OCI-LY1 (cell line): Measurements from ENCODE around the gene ATP6V1G2.

Experiments used
- H2AFZ ChIP-seq: fragments of 200-600 bp; sonication (generic), shearing (Covaris generic); 2 replicates; pipeline ENCODE4 v1.6.0; 2014; ENCODE audit warnings: antibody characterized with exemption, mild to moderate bottlenecking, low read length
- H3F3A ChIP-seq: fragments of 200-600 bp; sonication (generic), shearing (Covaris generic); 2 replicates; pipeline ENCODE4 v1.6.0; 2014; ENCODE audit warnings: mild to moderate bottlenecking, antibody characterized with exemption, low read length, moderate library complexity; ENCODE audit not compliant: insufficient read depth
- H3K27ac ChIP-seq: fragments of 200-600 bp; sonication (generic); 2 replicates; pipeline ENCODE4 v1.5.1; 2014; ENCODE audit warnings: low read length, mixed run types, mild to moderate bottlenecking, low read depth; ENCODE audit not compliant: poor library complexity, severe bottlenecking
- H3K27me3 ChIP-seq: fragments of 200-600 bp; sonication (generic); 2 replicates; pipeline ENCODE4 v1.6.0; 2014; ENCODE audit warnings: antibody characterized with exemption, mild to moderate bottlenecking, low read length, moderate library complexity; ENCODE audit not compliant: insufficient read depth
- H3K36me3 ChIP-seq: fragments of 200-600 bp; sonication (generic); 2 replicates; pipeline ENCODE4 v1.6.1; 2014; ENCODE audit warnings: mild to moderate bottlenecking, antibody characterized with exemption, low read length, moderate library complexity, mixed read lengths; ENCODE audit not compliant: insufficient read depth
- H3K4me1 ChIP-seq: fragments of 200-600 bp; sonication (generic); 2 replicates; pipeline ENCODE4 v1.5.1; 2014; ENCODE audit warnings: mild to moderate bottlenecking, low read length, moderate library complexity; ENCODE audit not compliant: insufficient read depth, severe bottlenecking
- H3K4me2 ChIP-seq: fragments of 200-600 bp; sonication (generic), shearing (Covaris generic); 2 replicates; pipeline ENCODE4 v1.6.1; 2014; ENCODE audit warnings: low read length
- H3K4me3 ChIP-seq: fragments of 200-600 bp; sonication (generic); 2 replicates; pipeline ENCODE4 v1.5.1; 2014; ENCODE audit warnings: low read length, low read depth, mild to moderate bottlenecking, mixed read lengths; ENCODE audit not compliant: poor library complexity, severe bottlenecking
- H3K79me2 ChIP-seq: fragments of 200-600 bp; shearing (Covaris generic); 2 replicates; pipeline ENCODE4 v1.6.1; 2016; ENCODE audit warnings: mixed run types, low read length, mixed read lengths; ENCODE audit not compliant: insufficient read depth
- H3K9ac ChIP-seq: fragments of 200-600 bp; sonication (generic), shearing (Covaris generic); 2 replicates; pipeline ENCODE4 v1.6.1; 2014; ENCODE audit warnings: mild to moderate bottlenecking, low read length, mixed read lengths
- H3K9me2 ChIP-seq: fragments of 200-600 bp; sonication (generic), shearing (Covaris generic); 2 replicates; pipeline ENCODE4 v1.6.1; 2014; ENCODE audit warnings: low read depth, mild to moderate bottlenecking, low read length, mixed read lengths
- H3K9me3 ChIP-seq: fragments of 200-600 bp; shearing (Covaris generic); 2 replicates; pipeline ENCODE4 v1.6.1; 2014; ENCODE audit warnings: low read length, mixed read lengths
- H4K20me1 ChIP-seq: fragments of 200-600 bp; sonication (generic), shearing (Covaris generic); 2 replicates; pipeline ENCODE4 v1.6.0; 2016; ENCODE audit warnings: mild to moderate bottlenecking, low read length; ENCODE audit not compliant: insufficient read depth
- EZH2 ChIP-seq: fragments of 200-600 bp; sonication (generic), shearing (Covaris generic); IDR thresholded peaks from 2 replicates; pipeline ENCODE4 v1.8.0; 2017; ENCODE audit warnings: borderline replicate concordance, mixed run types, mild to moderate bottlenecking, antibody characterized with exemption, low read length, moderate library complexity, mixed read lengths
- TF ChIP-seq, protein P1 (sequence below): fragments of 200-600 bp; sonication (generic), shearing (Covaris generic); IDR thresholded peaks from 2 replicates; pipeline ENCODE4 v1.5.1; 2017; ENCODE audit warnings: mild to moderate bottlenecking, antibody characterized with exemption, low read length, moderate library complexity, mixed read lengths

ATP6V1G2 gene

DNA sequence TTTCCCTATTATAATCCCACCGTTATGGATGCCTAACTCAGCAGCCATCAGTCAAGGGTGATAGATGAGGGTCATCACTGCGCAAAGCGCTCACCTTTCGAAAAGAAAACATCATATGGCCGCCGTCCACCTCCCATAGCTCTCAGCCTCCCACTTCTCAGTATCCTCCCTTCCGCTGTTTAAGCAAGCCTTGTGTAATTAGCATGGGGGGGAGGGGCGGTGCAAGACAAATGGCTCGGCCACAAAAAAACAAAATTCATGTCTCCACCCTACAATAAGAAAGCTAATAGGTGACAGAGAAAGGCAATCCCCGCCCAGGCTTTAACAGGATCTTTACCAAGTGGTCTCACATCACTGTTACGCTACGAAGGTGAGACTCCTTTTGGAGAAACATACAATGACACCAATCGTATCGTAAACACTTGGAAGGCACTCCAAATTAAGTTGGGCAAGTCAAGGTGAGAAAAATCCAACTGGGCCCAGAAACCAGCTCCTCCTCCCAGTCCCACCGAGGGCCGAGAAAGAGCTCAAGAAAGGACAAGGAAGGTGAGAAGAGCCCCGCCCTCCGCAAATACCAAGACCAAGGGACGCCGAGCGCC is 5.2 kb downstream of the ATP6V1G2 start:
- Histone ChIP-seq H3F3A (no peaks in the 10 kb centered on the region), H3K9me3 (no peaks in the 10 kb centered on the region), H3K79me2 (peaks cover 39% of the 10 kb centered on the region), H3K4me1 (peaks cover 51% of the 10 kb centered on the region), H3K36me3 (peaks cover 50% of the 10 kb centered on the region), H3K27ac (peak overlapping the region; percentile 84), H3K9ac (peak overlapping the region; percentile 91), H4K20me1 (no peaks in the 10 kb centered on the region), H3K9me2 (no peaks in the 10 kb centered on the region), H2AFZ (no peak overlapping the region), H3K4me3 (peak overlapping the region; percentile 81), H3K27me3 (no peaks in the 10 kb centered on the region), H3K4me2 (peak overlapping the region; percentile 87)
- TF ChIP-seq EZH2 = no peak
- TF ChIP-seq, protein P1, sequence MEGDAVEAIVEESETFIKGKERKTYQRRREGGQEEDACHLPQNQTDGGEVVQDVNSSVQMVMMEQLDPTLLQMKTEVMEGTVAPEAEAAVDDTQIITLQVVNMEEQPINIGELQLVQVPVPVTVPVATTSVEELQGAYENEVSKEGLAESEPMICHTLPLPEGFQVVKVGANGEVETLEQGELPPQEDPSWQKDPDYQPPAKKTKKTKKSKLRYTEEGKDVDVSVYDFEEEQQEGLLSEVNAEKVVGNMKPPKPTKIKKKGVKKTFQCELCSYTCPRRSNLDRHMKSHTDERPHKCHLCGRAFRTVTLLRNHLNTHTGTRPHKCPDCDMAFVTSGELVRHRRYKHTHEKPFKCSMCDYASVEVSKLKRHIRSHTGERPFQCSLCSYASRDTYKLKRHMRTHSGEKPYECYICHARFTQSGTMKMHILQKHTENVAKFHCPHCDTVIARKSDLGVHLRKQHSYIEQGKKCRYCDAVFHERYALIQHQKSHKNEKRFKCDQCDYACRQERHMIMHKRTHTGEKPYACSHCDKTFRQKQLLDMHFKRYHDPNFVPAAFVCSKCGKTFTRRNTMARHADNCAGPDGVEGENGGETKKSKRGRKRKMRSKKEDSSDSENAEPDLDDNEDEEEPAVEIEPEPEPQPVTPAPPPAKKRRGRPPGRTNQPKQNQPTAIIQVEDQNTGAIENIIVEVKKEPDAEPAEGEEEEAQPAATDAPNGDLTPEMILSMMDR = no peak

GRCh38 chr6:31540640-31541039 is 5.8 kb downstream of the ATP6V1G2 start:
- Histone ChIP-seq H3K4me2 (peak overlapping the region; percentile 87), H3K36me3 (peaks cover 55% of the 10 kb centered on the region), H3K4me1 (peaks cover 46% of the 10 kb centered on the region), H3K9me3 (no peaks in the 10 kb centered on the region), H4K20me1 (no peaks in the 10 kb centered on the region), H3K9me2 (no peaks in the 10 kb centered on the region), H3K4me3 (peak overlapping the region; percentile 81), H2AFZ (no peak overlapping the region), H3K27ac (peak overlapping the region; percentile 84), H3K9ac (peak overlapping the region; percentile 91), H3K27me3 (no peaks in the 10 kb centered on the region), H3F3A (no peaks in the 10 kb centered on the region), H3K79me2 (peaks cover 39% of the 10 kb centered on the region)
- TF ChIP-seq, protein P1 = no peak
- no peak for TF ChIP-seq EZH2

GRCh38 chr6:31538805-31539400 is 7.5 kb downstream of the ATP6V1G2 start:
- no peaks in the 10 kb centered on the region for H4K20me1 ChIP-seq
- H3K9me2 ChIP-seq = no peaks in the 10 kb centered on the region
- H3K36me3 ChIP-seq = peaks cover 72% of the 10 kb centered on the region
- peaks cover 35% of the 10 kb centered on the region for H3K4me1 ChIP-seq
- H3K4me2 ChIP-seq = peak overlapping the region; percentile 87
- H3K27me3 ChIP-seq = no peaks in the 10 kb centered on the region
- peaks cover 39% of the 10 kb centered on the region for H3K79me2 ChIP-seq
- TF ChIP-seq EZH2 = no peak
- TF ChIP-seq, protein P1 = no peak
- no peak overlapping the region; the same call in 1 of the 2 replicates for H3K9ac ChIP-seq
- no peaks in the 10 kb centered on the region for H3F3A ChIP-seq
- H3K4me3 ChIP-seq = peak overlapping the region; percentile 81
- H2AFZ ChIP-seq = no peak overlapping the region
- H3K27ac ChIP-seq = no peak overlapping the region
- H3K9me3 ChIP-seq = no peaks in the 10 kb centered on the region
